CD4-positive, alpha-beta T cell (primary cell): ENCODE data around the gene CHD5. TPM values are rescaled to one million over a fixed set of nuclear protein-coding genes. Genes with fewer than 3 reads are reported as not detected.
"Not testable (repeated sequence)": the region's sequence is repeated elsewhere in the genome, so short reads cannot be mapped to it uniquely, and the experiment has no call there.

ENCODE experiments used
- ATAC-seq: fragments of 200-7000 bp; cut with Tn5 transposase; one replicate; pipeline ENCODE4 v1.10.0; 2022; ENCODE audit warnings: mild to moderate bottlenecking; ENCODE audit not compliant: poor library complexity
- CTCF ChIA-PET: fragments of 350-600 bp; sonication (Branson Sonifier 250); formaldehyde crosslinking; loops from one replicate; lab custom pipeline; 2021; ENCODE audit warnings: antibody characterized with exemption, inconsistent platforms; lab: Charles Lee
- POLR2A ChIA-PET: fragments of 350-600 bp; sonication (Branson Sonifier 250); formaldehyde crosslinking; loops from one replicate; lab custom pipeline; 2021; ENCODE audit warnings: antibody characterized with exemption, inconsistent platforms; lab: Charles Lee
- DNase-seq, 14 experiments: peaks; one replicate each; pipeline ENCODE4 v3.0.0-alpha.2; 2013 to 2020; ENCODE audit warnings: mixed read lengths in 2 of 14
- H3K27ac ChIP-seq, 2 donors: one replicate each; pipeline versions ENCODE4 v1.5.1 to v1.7.0; 2013; ENCODE audit warnings: low read length in 2 of 2, low read depth in 1 of 2, mild to moderate bottlenecking in 1 of 2
- H3K27me3 ChIP-seq, 2 experiments: 1 replicate in 1 of 2; 2 replicates in 1 of 2; pipeline versions ENCODE4 v1.6.1 to v1.7.0; 2013; ENCODE audit warnings: low read length in 2 of 2, control low read depth in 1 of 2, mild to moderate bottlenecking in 1 of 2, moderate library complexity in 1 of 2; ENCODE audit not compliant: insufficient read depth in 2 of 2, control insufficient read depth in 1 of 2
- H3K36me3 ChIP-seq: one replicate; pipeline ENCODE4 v1.6.1; 2013; ENCODE audit warnings: low read length, control low read depth; ENCODE audit not compliant: insufficient read depth
- H3K4me1 ChIP-seq: one replicate; pipeline ENCODE4 v1.6.1; 2013; ENCODE audit warnings: low read length, control low read depth; ENCODE audit not compliant: insufficient read depth
- H3K4me3 ChIP-seq: one replicate; pipeline ENCODE4 v1.5.1; 2013; ENCODE audit warnings: mild to moderate bottlenecking, low read length, moderate library complexity
- H3K9me3 ChIP-seq, 2 experiments: 1 replicate in 1 of 2; 2 replicates in 1 of 2; pipeline versions ENCODE4 v1.6.1 to v1.7.0; 2013; ENCODE audit warnings: low read length in 2 of 2, mild to moderate bottlenecking in 2 of 2, control low read depth in 1 of 2, moderate library complexity in 1 of 2; ENCODE audit not compliant: control insufficient read depth in 1 of 2, insufficient read depth in 1 of 2
- H3K27ac Mint-ChIP-seq: one replicate; pipeline ENCODE4 v1.8.0; 2020; ENCODE audit warnings: mixed read lengths
- H3K27me3 Mint-ChIP-seq: one replicate; pipeline ENCODE4 v1.8.0; 2021; ENCODE audit warnings: mixed read lengths
- H3K36me3 Mint-ChIP-seq: one replicate; pipeline ENCODE4 v1.8.0; 2021; ENCODE audit warnings: low read depth, mixed read lengths
- H3K4me1 Mint-ChIP-seq: one replicate; pipeline ENCODE4 v1.8.0; 2021; ENCODE audit warnings: low read depth, mixed read lengths
- H3K4me3 Mint-ChIP-seq: one replicate; pipeline ENCODE4 v1.8.0; 2020; ENCODE audit warnings: mild to moderate bottlenecking, mixed read lengths
- H3K9me3 Mint-ChIP-seq: one replicate; pipeline ENCODE4 v1.8.0; 2020; ENCODE audit warnings: mixed read lengths
- intact Hi-C, 2 experiments: fragments of 100-400 bp; cut with DNase I in 1 of 2; cut with micrococcal nuclease in 1 of 2; formaldehyde crosslinking; loops; one replicate each; pipeline versions ENCODE4 v1.15.1 to v1.9.0; 2023 to 2025; cut with DNase I, micrococcal nuclease
- total RNA-seq, 174 experiments: library from RNA in 2 of 174; stranded (reverse) in 2 of 174; gene quantifications; one replicate each; pipeline ENCODE4 v1.2.3 and lab custom pipeline; 2021 to 2026
- TF ChIP-seq, protein P1 (sequence below): fragments of 200-600 bp; IDR thresholded peaks from one replicate; pipeline ENCODE4 v1.8.0; 2022; ENCODE audit warnings: antibody characterized with exemption, mild to moderate bottlenecking

Gene CHD5
- total RNA-seq, 2 experiments from 2014 or later, result 0.25 to 0.34 TPM

DNA sequence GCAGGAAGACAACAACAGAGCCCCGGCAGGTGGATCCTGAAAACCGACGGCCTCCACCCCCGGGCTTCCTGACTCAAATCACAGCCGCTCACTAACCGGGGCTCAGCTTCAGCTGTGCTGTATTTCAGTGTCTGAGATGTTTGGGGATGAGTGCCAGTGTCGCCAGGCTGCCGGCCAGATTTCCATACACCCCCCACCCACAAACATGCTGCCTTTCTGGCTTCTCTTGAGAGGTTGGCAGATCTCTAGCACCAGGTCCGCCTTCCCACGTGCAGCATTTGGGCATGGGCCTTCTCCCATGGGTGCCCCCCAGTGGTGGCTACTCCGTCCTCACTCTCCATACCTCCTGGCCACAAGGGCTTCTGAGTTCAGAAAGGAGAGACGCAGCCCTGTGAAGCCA is 99.7 kb downstream of the CHD5 start:
- no peaks in the 10 kb centered on the region for H3K27me3 Mint-ChIP-seq
- Histone ChIP-seq H3K27ac (no peak overlapping the region), H3K27me3 (no peaks in the 10 kb centered on the region), H3K9me3 (no peaks in the 10 kb centered on the region), H3K4me3 (no peak overlapping the region), H3K36me3 (peaks cover 87% of the 10 kb centered on the region), H3K4me1 (no peaks in the 10 kb centered on the region)
- no peaks in the 10 kb centered on the region for H3K9me3 Mint-ChIP-seq
- peak in 1 of 14 experiments; percentile 11 for DNase-seq
- H3K4me3 Mint-ChIP-seq, result no peak overlapping the region
- no peak overlapping the region for H3K27ac Mint-ChIP-seq
- no peaks in the 10 kb centered on the region for H3K4me1 Mint-ChIP-seq
- intact Hi-C loops, result no loop called here
- TF ChIP-seq, protein P1, sequence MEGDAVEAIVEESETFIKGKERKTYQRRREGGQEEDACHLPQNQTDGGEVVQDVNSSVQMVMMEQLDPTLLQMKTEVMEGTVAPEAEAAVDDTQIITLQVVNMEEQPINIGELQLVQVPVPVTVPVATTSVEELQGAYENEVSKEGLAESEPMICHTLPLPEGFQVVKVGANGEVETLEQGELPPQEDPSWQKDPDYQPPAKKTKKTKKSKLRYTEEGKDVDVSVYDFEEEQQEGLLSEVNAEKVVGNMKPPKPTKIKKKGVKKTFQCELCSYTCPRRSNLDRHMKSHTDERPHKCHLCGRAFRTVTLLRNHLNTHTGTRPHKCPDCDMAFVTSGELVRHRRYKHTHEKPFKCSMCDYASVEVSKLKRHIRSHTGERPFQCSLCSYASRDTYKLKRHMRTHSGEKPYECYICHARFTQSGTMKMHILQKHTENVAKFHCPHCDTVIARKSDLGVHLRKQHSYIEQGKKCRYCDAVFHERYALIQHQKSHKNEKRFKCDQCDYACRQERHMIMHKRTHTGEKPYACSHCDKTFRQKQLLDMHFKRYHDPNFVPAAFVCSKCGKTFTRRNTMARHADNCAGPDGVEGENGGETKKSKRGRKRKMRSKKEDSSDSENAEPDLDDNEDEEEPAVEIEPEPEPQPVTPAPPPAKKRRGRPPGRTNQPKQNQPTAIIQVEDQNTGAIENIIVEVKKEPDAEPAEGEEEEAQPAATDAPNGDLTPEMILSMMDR, result no peak
- CTCF ChIA-PET, result no interaction called here
- ATAC-seq, result no peak
- POLR2A ChIA-PET, result no interaction called here
- H3K36me3 Mint-ChIP-seq, result peaks cover 63% of the 10 kb centered on the region

DNA sequence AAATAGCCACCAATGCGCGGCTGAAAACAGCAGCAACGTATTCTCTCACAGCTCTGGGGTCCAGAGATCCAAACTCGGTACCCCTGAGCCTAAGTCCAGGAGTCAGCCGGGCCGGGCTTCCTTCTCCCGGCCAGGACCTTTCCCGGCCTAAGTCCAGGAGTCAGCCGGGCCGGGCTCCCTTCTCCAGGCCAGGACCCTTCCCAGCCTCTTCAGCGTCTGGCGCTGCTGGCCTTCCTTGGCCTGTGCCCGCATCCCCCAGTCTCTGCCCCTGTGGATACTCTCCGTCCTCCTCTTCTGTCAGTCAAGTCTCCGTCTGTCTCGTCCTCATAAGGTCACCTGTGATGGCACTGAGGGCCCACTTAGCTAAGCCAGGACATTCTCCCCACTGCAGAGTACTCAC is 102.2 kb downstream of the CHD5 start:
- no peaks in the 10 kb centered on the region for H3K4me1 Mint-ChIP-seq
- H3K9me3 Mint-ChIP-seq, result no peaks in the 10 kb centered on the region

DNA sequence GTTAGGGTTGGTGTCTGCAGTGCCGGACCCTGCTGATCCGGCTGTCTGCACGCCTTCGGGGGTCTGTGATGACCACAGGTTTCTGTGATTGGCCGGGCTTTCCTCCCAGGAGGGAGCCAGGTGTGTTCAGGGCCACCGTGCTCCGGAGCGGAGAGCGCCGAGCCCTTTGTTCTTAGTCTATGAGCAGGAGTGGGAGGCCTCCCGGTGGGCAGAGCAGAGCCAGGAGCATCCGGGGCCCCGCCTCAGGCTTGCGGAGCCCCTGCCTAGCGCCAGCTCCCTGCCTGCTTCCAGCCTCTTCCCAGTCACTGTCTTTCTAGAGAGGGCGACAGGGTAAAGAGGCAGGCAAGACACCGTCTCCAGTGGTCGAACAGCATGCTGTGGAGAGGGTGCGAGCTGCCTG is 102.6 kb downstream of the CHD5 start:
- no peak overlapping the region for H3K27ac ChIP-seq
- Mint-ChIP-seq H3K4me3 (no peak overlapping the region), H3K9me3 (no peaks in the 10 kb centered on the region), H3K36me3 (peaks cover 63% of the 10 kb centered on the region), H3K27ac (no peak overlapping the region), H3K4me1 (no peaks in the 10 kb centered on the region), H3K27me3 (no peaks in the 10 kb centered on the region)
- ATAC-seq (no peak), DNase-seq (no peak)
- no peaks in the 10 kb centered on the region for H3K27me3 ChIP-seq
- no peaks in the 10 kb centered on the region for H3K9me3 ChIP-seq
- intact Hi-C loops, result no loop called here
- POLR2A ChIA-PET, result no interaction called here
- H3K36me3 ChIP-seq, result peaks cover 91% of the 10 kb centered on the region
- no peaks in the 10 kb centered on the region for H3K4me1 ChIP-seq
- CTCF ChIA-PET, result no interaction called here
- H3K4me3 ChIP-seq, result no peak overlapping the region
- TF ChIP-seq, protein P1, result no peak

More for the DNA sequence above, 102.2 kb downstream of the CHD5 start:
- no peak overlapping the region for H3K27ac Mint-ChIP-seq
- no peak for ATAC-seq
- peaks cover 62% of the 10 kb centered on the region for H3K36me3 Mint-ChIP-seq
- no peaks in the 10 kb centered on the region for H3K27me3 Mint-ChIP-seq
- ChIA-PET CTCF (no interaction called here), POLR2A (no interaction called here)
- Histone ChIP-seq H3K9me3 (no peaks in the 10 kb centered on the region), H3K27me3 (no peaks in the 10 kb centered on the region), H3K27ac (no peak overlapping the region), H3K4me3 (no peak overlapping the region), H3K4me1 (no peaks in the 10 kb centered on the region), H3K36me3 (peaks cover 91% of the 10 kb centered on the region)
- TF ChIP-seq, protein P1, result no peak
- DNase-seq, result no peak
- no peak overlapping the region for H3K4me3 Mint-ChIP-seq
- intact Hi-C loops, result no loop called here

DNA sequence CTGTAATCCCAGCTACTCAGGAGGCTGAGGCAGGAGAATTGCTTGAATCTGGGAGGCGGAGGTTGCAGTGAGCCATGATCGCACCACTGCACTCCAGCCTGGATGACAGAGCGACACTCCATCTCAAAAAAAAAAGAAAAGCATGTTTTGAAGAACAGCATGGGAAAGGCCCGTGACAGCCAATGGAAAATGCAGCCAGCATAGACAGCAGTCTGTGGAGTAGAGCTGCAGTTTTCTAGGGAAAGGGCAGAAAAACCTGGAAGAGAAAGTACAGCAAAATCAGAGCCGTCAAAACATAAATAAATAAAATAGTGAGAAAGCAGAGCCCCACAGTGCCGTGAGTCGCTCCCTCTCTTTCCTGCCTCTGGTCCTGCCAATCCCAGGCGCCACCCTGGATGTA is 103.1 kb downstream of the CHD5 start:
- H3K4me1 Mint-ChIP-seq, DNase-seq, H3K4me3 ChIP-seq, H3K4me1 ChIP-seq, POLR2A ChIA-PET, intact Hi-C loops, H3K9me3 ChIP-seq, H3K27ac Mint-ChIP-seq, ATAC-seq, H3K27ac ChIP-seq, CTCF ChIA-PET, H3K9me3 Mint-ChIP-seq, H3K4me3 Mint-ChIP-seq, H3K27me3 ChIP-seq, H3K27me3 Mint-ChIP-seq: not testable (repeated sequence)
- peaks cover 65% of the 10 kb centered on the region for H3K36me3 Mint-ChIP-seq
- H3K36me3 ChIP-seq, result peaks cover 91% of the 10 kb centered on the region
